GM19239 (cell line): ENCODE results near the gene TSPYL4.
"Not testable (repeated sequence)": the region's sequence is repeated elsewhere in the genome, so short reads cannot be mapped to it uniquely, and the experiment has no call there.

ENCODE experiments used
- DNase-seq: peaks from one replicate; pipeline ENCODE4 v3.0.0; 2011; ENCODE audit warnings: low spot score; ENCODE audit not compliant: insufficient read length
- FAIRE-seq: peaks from 2 replicates; lab custom pipeline; 2011; peaks lifted over from hg19 to GRCh38; lab: Jason Lieb, UNC

Gene TSPYL4

GRCh38 chr6:116253505-116254296, at the start of gene TSPYL4:
TSPYL4 (minus strand) TSS chr6:116254075; CDS start chr6:116254008, 67 bp downstream.
- FAIRE-seq (peak; percentile 97), DNase-seq (peak; percentile 90)

GRCh38 chr6:116301104-116301503, 47.2 kb upstream of the TSPYL4 start:
- DNase-seq (no peak), FAIRE-seq (no peak)

- FAIRE-seq (no peak), DNase-seq (no peak)
Measured at GRCh38 chr6:116300566-116300965, 46.7 kb upstream of the TSPYL4 start.

GRCh38 chr6:116298973-116299372, 45.1 kb upstream of the TSPYL4 start:
- no peak for DNase-seq
- no peak for FAIRE-seq

GRCh38 chr6:116298273-116298672, 44.4 kb upstream of the TSPYL4 start:
- FAIRE-seq = peak; percentile 51
- DNase-seq = no peak

GRCh38 chr6:116292553-116292952, 38.7 kb upstream of the TSPYL4 start:
- FAIRE-seq = no peak
- no peak for DNase-seq

- no peak for DNase-seq
- no peak for FAIRE-seq
Measured at GRCh38 chr6:116291701-116292396, 38.0 kb upstream of the TSPYL4 start.

GRCh38 chr6:116290799-116291198, 36.9 kb upstream of the TSPYL4 start:
- DNase-seq (no peak), FAIRE-seq (no peak)

GRCh38 chr6:116289876-116290275, 36.0 kb upstream of the TSPYL4 start:
- FAIRE-seq (no peak), DNase-seq (no peak)

GRCh38 chr6:116287689-116288282, 33.9 kb upstream of the TSPYL4 start:
- DNase-seq (no peak), FAIRE-seq (peak; percentile 95)

- DNase-seq = no peak
- no peak for FAIRE-seq
Measured at GRCh38 chr6:116286773-116287358, 33.0 kb upstream of the TSPYL4 start.

GRCh38 chr6:116284984-116285383, 31.1 kb upstream of the TSPYL4 start:
- DNase-seq, FAIRE-seq: not testable (repeated sequence)

- FAIRE-seq = no peak
- no peak for DNase-seq
Measured at GRCh38 chr6:116283191-116283590, 29.3 kb upstream of the TSPYL4 start.

GRCh38 chr6:116282698-116283097, 28.8 kb upstream of the TSPYL4 start:
- FAIRE-seq = no peak
- no peak for DNase-seq

- FAIRE-seq = no peak
- no peak for DNase-seq
Measured at GRCh38 chr6:116280933-116281316, 27.1 kb upstream of the TSPYL4 start.

GRCh38 chr6:116280161-116280932, 26.5 kb upstream of the TSPYL4 start:
- FAIRE-seq (no peak), DNase-seq (no peak)

- FAIRE-seq = peak; percentile 81
- peak; percentile 49 for DNase-seq
Measured at GRCh38 chr6:116279232-116280160, 25.6 kb upstream of the TSPYL4 start, which contains the start of gene TSPYL1. TSPYL1 (minus strand) TSS chr6:116279930; CDS start chr6:116279830, 100 bp downstream.

GRCh38 chr6:116278854-116279231, 25.0 kb upstream of the TSPYL4 start:
- DNase-seq (no peak), FAIRE-seq (no peak)

GRCh38 chr6:116278481-116278829, 24.6 kb upstream of the TSPYL4 start:
- FAIRE-seq = no peak
- no peak for DNase-seq
